ENCODE results near the gene APC2.

- TF ChIP-seq POLR2A (IDR thresholded peaks at IDR 0.05) (no peak), CTCF (IDR thresholded peaks at IDR 0.05) (no peak), POLR2AphosphoS5 (IDR thresholded peaks at IDR 0.05; ENCODE audit: insufficient read depth in 1 of 2, low read depth in 1 of 2) (no peak)
Measured at GRCh38 chr19:1514986-1515721, 65.2 kb downstream of the APC2 start.
